Measurements from ENCODE around the gene RRP1.
A peak's percentile ranks its signal among the peaks of the same experiment; 100 is the strongest.

The RRP1 gene, protein sequence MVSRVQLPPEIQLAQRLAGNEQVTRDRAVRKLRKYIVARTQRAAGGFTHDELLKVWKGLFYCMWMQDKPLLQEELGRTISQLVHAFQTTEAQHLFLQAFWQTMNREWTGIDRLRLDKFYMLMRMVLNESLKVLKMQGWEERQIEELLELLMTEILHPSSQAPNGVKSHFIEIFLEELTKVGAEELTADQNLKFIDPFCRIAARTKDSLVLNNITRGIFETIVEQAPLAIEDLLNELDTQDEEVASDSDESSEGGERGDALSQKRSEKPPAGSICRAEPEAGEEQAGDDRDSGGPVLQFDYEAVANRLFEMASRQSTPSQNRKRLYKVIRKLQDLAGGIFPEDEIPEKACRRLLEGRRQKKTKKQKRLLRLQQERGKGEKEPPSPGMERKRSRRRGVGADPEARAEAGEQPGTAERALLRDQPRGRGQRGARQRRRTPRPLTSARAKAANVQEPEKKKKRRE

DNA sequence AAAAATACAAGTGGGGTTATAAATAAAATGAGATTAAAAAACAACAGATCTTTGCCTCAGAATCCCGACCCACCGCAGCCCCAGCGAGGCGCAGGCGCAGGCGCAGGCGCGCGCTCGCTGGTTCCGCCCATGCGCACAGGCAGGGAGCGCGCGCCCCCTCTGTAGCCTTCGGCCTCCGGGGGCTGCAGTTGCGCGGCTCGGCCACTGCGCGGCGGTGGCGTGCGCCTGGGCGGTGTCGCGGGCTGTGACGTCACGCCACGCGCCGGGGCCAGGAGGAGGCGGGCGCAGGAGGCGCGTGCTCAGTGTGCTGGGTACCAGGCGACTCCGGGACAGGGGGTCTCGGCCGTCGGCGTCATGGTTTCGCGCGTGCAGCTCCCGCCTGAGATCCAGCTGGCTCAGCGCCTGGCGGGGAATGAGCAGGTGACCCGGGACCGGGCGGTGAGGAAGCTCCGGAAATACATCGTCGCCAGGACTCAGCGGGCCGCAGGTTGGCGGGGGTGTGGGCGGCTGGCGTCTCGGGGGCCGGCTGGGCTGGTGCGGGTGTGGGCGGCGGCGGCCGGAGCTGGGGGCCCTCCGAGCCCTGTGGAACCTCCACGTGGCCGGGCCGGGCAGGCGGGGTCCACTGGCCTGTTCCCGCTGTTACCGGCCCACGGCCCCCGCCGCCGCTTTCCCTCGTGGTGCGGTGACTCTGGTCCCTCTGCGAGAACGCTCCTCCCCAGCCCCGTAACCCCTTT, at the start of gene RRP1:
TSS of gene RRP1 (plus strand) at position 302 of the 734 bp plus-strand sequence. CDS start at position 355, 53 bp downstream.
- TF ChIP-seq, protein P1, sequence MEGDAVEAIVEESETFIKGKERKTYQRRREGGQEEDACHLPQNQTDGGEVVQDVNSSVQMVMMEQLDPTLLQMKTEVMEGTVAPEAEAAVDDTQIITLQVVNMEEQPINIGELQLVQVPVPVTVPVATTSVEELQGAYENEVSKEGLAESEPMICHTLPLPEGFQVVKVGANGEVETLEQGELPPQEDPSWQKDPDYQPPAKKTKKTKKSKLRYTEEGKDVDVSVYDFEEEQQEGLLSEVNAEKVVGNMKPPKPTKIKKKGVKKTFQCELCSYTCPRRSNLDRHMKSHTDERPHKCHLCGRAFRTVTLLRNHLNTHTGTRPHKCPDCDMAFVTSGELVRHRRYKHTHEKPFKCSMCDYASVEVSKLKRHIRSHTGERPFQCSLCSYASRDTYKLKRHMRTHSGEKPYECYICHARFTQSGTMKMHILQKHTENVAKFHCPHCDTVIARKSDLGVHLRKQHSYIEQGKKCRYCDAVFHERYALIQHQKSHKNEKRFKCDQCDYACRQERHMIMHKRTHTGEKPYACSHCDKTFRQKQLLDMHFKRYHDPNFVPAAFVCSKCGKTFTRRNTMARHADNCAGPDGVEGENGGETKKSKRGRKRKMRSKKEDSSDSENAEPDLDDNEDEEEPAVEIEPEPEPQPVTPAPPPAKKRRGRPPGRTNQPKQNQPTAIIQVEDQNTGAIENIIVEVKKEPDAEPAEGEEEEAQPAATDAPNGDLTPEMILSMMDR (conservative IDR thresholded peaks at IDR 0.05; ENCODE audit: low read length), result peak; percentile 46
- peak within 1 kb of the TSS; percentile 92 for H3K4me3 ChIP-seq (ENCODE audit: low read length)
- peak; percentile 76 for DNase-seq (ENCODE audit: low read depth)

DNA sequence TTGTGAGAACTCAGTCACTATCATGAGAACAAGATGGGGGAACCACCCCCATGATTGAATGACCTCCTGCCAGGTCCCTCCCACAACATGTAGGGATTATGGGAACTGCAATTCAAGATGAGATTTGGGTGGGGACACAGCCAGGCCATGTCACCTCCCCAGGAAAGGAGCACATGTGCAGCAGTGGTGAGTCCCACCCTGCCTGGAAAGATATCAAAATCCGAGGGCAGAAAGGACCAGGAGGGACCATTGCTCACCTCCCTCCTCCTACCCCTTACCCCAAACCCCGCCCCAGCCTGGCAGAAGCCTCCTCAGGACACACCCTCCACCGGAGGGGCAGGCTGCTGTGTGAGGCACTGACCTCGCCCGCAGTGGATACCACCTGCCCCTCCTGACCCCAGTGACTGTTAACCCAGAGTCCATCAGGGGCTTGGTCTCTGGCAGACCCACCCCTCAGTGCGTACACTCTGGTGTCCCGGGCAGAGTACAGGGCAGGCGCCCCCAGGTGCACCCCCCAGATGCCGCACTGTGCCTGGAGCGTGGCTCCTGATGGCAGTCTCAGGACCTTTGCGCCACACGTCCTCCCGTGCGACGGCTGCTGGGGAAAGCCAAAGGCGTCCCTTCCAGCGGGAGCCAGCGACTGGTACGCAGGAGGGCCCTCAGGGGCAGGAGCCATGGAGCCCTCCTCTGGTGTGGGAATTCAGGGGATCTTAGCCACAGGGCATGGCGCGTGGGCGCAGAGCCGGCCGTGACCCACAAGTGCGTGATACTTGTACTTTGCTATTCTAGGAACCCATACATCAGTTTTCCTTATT, 49.5 kb upstream of the RRP1 start:
- no peak overlapping the region for H3K4me3 ChIP-seq (ENCODE audit: low read length)
- TF ChIP-seq, protein P1 (conservative IDR thresholded peaks at IDR 0.05; ENCODE audit: low read length), result no peak
- DNase-seq (ENCODE audit: low read depth), result no peak

DNA sequence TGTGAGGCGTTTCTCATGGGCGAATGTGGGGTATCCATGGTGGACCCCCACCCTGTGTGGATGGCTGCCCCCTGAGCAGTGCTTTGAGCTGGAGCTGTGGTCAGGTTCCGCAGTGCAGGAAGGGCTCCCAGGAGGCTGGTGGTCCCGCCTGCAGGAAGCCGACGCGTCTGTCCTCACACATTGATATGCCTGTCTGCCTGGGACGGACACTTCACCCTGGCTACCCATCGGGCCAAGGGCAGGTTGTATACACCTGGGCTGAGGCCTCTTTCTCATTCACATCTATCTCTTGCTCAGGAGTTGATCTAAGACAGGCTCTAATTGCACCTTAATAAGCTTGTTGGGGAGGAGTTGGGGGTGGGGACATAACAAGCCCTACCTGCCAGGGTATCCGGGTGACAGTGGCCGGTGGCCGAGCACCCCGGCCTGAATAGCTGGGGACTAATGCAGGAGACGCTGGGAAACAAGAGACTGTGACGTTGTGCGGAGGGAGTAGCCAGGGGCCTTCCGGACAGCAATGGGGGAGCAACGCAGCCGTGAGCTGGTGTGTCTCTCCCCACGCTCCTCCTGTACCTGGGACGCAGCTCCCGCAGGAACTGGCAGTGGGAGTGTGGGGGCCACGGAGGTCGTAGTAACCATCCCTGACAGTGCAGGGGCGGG, 48.8 kb upstream of the RRP1 start:
- no peak overlapping the region for H3K4me3 ChIP-seq (ENCODE audit: low read length)
- DNase-seq (ENCODE audit: low read depth), result peak; percentile 49
- TF ChIP-seq, protein P1 (conservative IDR thresholded peaks at IDR 0.05; ENCODE audit: low read length), result no peak

DNA sequence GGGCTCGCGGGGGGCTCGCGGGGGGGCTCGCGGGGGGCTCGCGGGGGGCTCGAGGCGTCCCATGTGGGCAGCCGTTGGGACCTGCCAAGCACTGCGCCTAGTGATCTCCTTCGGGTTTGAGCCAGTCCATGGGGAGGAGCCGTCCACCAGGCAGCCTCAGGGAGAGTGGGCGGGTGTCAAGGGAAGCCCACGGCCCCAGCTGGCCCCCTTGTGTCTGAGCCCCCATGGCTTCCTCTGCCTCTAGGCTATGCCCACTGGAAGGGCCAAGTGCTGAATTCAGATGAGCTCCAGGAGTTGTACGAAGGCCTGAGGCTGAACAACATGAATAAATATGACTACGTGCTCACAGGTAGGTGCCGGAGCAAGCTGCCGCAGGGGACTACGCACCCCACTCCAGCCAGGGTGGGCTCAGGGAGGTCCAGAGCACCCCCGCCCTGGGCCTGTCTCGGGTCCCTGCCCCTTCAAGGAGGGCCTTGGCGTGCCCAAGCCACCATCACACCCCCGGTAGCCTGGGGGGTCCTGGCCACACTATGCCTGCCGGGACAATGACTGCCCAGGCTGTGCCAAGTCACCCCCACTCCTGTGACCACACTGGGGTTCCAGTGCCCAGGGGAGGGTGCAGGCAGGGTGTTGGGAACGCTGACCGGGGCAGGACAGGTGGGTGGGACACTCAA, 47.8 kb upstream of the RRP1 start:
- H3K4me3 ChIP-seq (ENCODE audit: low read length), result no peak overlapping the region
- no peak for DNase-seq (ENCODE audit: low read depth)
- TF ChIP-seq, protein P1 (conservative IDR thresholded peaks at IDR 0.05; ENCODE audit: low read length), result no peak

DNA sequence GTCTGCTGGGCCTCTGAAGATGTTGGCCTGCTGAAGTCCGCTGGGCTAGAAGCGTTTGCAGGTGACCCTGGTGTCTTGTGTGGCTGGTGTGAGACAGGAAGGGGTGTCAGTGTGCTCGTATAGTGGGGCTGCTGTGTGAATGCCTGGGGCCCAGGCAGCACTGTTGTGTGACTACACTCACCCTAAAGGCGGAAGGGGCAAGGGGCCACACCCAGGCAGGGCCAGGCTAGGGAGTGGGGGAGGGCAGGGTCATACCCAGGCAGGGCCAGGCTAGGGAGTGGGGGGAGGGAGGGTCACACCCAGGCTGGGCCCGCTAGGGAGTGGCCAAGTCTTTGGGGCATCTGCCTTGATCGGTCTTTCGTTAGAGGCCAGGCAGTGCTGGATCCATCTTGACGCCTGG, 45.4 kb upstream of the RRP1 start:
- TF ChIP-seq, protein P1 (conservative IDR thresholded peaks at IDR 0.05; ENCODE audit: low read length), result no peak
- no peak for DNase-seq (ENCODE audit: low read depth)
- H3K4me3 ChIP-seq (ENCODE audit: low read length), result no peak overlapping the region

DNA sequence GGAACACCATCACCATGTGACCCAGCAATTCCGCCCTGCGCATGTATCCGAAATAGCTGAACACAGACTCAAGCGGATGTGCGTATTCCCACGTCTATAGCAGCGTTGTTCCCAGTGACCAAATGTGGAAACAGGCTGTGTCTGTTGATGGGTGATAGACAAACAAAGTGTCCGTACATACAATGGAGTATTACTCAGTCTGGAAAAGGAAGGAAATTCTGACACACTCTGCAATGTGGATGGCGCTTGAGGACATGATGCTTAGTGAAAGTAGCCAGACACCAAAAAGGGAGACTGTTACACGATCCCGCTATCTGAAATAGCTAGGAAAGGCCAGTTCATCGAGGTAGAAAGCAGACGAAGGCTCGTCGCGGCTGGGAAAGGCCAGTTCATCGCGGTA, 44.7 kb upstream of the RRP1 start:
- no peak for DNase-seq (ENCODE audit: low read depth)
- TF ChIP-seq, protein P1 (conservative IDR thresholded peaks at IDR 0.05; ENCODE audit: low read length), result no peak
- no peak overlapping the region for H3K4me3 ChIP-seq (ENCODE audit: low read length)
